Karpas-422 (cell line): Measurements from ENCODE around the gene CDH6. TPM values are rescaled to one million over a fixed set of nuclear protein-coding genes. Genes with fewer than 3 reads are reported as not detected.

Experiments used
- DNase-seq: peaks from one replicate; pipeline ENCODE4 v3.0.0-alpha.2; 2015
- H2AFZ ChIP-seq: fragments of 200-600 bp; sonication (generic); 2 replicates; pipeline ENCODE4 v1.6.1; 2014; ENCODE audit warnings: antibody characterized with exemption, low read length, mixed read lengths
- H3K27ac ChIP-seq: fragments of 200-600 bp; sonication (generic); 2 replicates; pipeline ENCODE4 v1.5.1; 2014; ENCODE audit warnings: mild to moderate bottlenecking, low read length, moderate library complexity
- H3K27me3 ChIP-seq: fragments of 200-600 bp; sonication (generic); 2 replicates; pipeline ENCODE4 v1.6.1; 2014; ENCODE audit warnings: low read length, mixed read lengths
- H3K36me3 ChIP-seq: fragments of 200-600 bp; sonication (generic); 2 replicates; pipeline ENCODE4 v1.6.1; 2014; ENCODE audit warnings: low read length, mixed read lengths; ENCODE audit not compliant: insufficient read depth
- H3K4me1 ChIP-seq: fragments of 200-600 bp; sonication (generic); 2 replicates; pipeline ENCODE4 v1.6.1; 2014; ENCODE audit warnings: mild to moderate bottlenecking, low read length, mixed read lengths
- H3K4me2 ChIP-seq: fragments of 200-600 bp; sonication (generic); 2 replicates; pipeline ENCODE4 v1.6.1; 2014; ENCODE audit warnings: low read length, low read depth, mild to moderate bottlenecking; ENCODE audit not compliant: poor library complexity, severe bottlenecking
- H3K4me3 ChIP-seq: fragments of 200-600 bp; sonication (generic); 2 replicates; pipeline ENCODE4 v1.5.1; 2014; ENCODE audit warnings: mild to moderate bottlenecking, antibody characterized with exemption, low read length, mixed read lengths
- H3K79me2 ChIP-seq: fragments of 200-600 bp; sonication (generic); 2 replicates; pipeline ENCODE4 v1.6.1; 2014; ENCODE audit warnings: mild to moderate bottlenecking, low read length, mixed read lengths
- H3K9ac ChIP-seq: fragments of 200-600 bp; sonication (generic); 2 replicates; pipeline ENCODE4 v1.6.0; 2014; ENCODE audit warnings: low read length
- H3K9me2 ChIP-seq: fragments of 200-600 bp; sonication (generic), shearing (Covaris generic); replicated peaks from 2 replicates; pipeline ENCODE4 v1.6.0; 2014; ENCODE audit warnings: mild to moderate bottlenecking, low read length, moderate library complexity; ENCODE audit not compliant: insufficient read depth
- H3K9me3 ChIP-seq: fragments of 300-700, 200-600 bp; sonication (generic); 2 replicates; pipeline ENCODE4 v1.6.1; 2014; ENCODE audit warnings: low read length, mixed read lengths
- H4K20me1 ChIP-seq: fragments of 200-600 bp; sonication (generic); 2 replicates; pipeline ENCODE4 v1.6.1; 2014; ENCODE audit warnings: mild to moderate bottlenecking, antibody characterized with exemption, low read length, low read depth; ENCODE audit not compliant: insufficient read depth
- total RNA-seq: library from RNA; depleted of rRNA; stranded (reverse); fragments of >200 nt; shearing (Covaris generic); gene quantifications from 2 replicates; pipeline ENCODE4 v1.2.3, GENCODE V29; 2014; ENCODE audit warnings: low replicate concordance

Gene CDH6
- total RNA-seq, 1 experiment from 2014 or later = not detected

DNA sequence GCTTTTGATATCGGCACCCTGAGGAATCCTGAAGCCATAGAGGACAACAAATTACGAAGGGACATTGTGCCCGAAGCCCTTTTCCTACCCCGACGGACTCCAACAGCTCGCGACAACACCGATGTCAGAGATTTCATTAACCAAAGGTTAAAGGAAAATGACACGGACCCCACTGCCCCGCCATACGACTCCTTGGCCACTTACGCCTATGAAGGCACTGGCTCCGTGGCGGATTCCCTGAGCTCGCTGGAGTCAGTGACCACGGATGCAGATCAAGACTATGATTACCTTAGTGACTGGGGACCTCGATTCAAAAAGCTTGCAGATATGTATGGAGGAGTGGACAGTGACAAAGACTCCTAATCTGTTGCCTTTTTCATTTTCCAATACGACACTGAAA, 129.5 kb downstream of the CDH6 start:
- no peaks in the 10 kb centered on the region for H3K4me1 ChIP-seq
- H3K9me2 ChIP-seq = no peaks in the 10 kb centered on the region
- no peaks in the 10 kb centered on the region for H3K9me3 ChIP-seq
- no peak overlapping the region for H2AFZ ChIP-seq
- no peaks in the 10 kb centered on the region for H3K27me3 ChIP-seq
- no peak overlapping the region for H3K9ac ChIP-seq
- no peaks in the 10 kb centered on the region for H3K79me2 ChIP-seq
- H3K36me3 ChIP-seq = no peaks in the 10 kb centered on the region
- no peak for DNase-seq
- H3K27ac ChIP-seq = no peak overlapping the region
- no peaks in the 10 kb centered on the region for H4K20me1 ChIP-seq
- H3K4me2 ChIP-seq = no peak overlapping the region
- H3K4me3 ChIP-seq = no peak overlapping the region

DNA sequence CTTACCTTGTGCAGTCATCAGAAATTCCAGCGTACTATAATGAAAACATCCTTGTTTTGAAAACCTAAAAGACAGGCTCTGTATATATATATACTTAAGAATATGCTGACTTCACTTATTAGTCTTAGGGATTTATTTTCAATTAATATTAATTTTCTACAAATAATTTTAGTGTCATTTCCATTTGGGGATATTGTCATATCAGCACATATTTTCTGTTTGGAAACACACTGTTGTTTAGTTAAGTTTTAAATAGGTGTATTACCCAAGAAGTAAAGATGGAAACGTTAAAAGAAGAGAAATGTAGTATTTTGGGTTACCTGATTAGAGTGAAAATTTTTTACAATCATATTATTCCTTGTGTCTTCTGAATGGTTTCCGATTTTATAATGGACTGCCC, 131.4 kb downstream of the CDH6 start:
- H4K20me1 ChIP-seq = no peaks in the 10 kb centered on the region
- no peaks in the 10 kb centered on the region for H3K9me2 ChIP-seq
- DNase-seq = no peak
- no peak overlapping the region for H3K27ac ChIP-seq
- no peak overlapping the region for H2AFZ ChIP-seq
- H3K36me3 ChIP-seq = no peaks in the 10 kb centered on the region
- H3K4me1 ChIP-seq = no peaks in the 10 kb centered on the region
- no peaks in the 10 kb centered on the region for H3K9me3 ChIP-seq
- H3K9ac ChIP-seq = no peak overlapping the region
- H3K4me2 ChIP-seq = no peak overlapping the region
- no peaks in the 10 kb centered on the region for H3K79me2 ChIP-seq
- no peaks in the 10 kb centered on the region for H3K27me3 ChIP-seq
- H3K4me3 ChIP-seq = no peak overlapping the region

DNA sequence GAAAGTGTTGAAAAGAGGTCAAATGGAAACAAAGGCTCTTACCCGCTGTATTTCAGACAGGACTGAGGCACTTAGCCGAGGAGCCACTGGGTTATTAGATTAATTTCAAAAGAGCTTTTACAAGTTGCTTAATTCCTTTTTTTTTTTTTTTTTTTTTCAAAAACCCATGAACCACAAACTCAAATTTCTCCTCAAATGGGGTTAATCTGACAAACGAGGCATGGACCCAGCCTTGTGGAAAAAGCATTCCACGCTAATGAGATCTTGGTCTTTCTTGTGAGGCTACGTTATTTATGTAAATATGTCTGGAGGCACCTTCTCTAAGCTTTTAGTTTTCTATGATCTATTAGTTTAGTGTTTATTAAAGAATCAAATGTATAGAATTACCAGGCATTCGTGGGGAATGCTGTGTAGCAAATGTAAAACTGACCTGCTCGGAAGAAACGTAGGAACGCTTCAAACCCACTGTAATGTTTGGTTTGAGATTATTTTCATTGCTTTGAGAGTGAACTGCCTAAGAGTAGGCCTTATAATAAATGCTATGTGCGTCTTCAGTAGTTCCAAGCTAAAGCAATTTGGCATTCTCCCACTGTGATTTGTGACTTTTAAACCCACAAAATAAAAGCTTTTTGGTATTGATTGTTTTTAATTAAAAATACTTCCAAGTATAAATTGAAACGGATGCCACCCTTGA, 134.7 kb downstream of the CDH6 start:
- Histone ChIP-seq H3K4me2 (no peak overlapping the region), H3K79me2 (no peaks in the 10 kb centered on the region), H3K9me3 (no peaks in the 10 kb centered on the region), H4K20me1 (no peaks in the 10 kb centered on the region), H3K9ac (no peak overlapping the region), H3K4me3 (no peak overlapping the region), H3K9me2 (no peaks in the 10 kb centered on the region), H3K27me3 (no peaks in the 10 kb centered on the region), H3K4me1 (no peaks in the 10 kb centered on the region), H3K27ac (no peak overlapping the region), H2AFZ (no peak overlapping the region), H3K36me3 (no peaks in the 10 kb centered on the region)
- DNase-seq = no peak

DNA sequence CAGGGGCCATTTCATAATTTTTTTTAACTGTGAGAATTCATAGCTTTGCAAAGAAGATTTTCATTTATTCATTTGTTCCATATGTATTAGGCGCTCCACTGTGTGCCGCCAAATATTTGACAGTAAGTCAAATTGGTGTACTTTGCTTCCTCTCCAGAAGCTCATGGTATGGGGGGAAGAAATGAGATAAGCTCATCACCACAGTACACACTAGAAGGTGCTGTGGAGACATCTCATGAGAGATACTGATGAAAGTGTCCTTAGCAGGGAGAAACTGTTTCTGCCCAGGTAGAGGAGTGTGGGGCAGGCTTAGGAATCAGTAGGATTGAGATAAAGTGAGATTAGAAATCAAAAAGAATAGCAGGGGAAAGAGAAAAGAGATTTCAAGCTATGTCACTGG, 136.2 kb downstream of the CDH6 start:
- H3K4me3 ChIP-seq = no peak overlapping the region
- no peaks in the 10 kb centered on the region for H3K9me3 ChIP-seq

DNA sequence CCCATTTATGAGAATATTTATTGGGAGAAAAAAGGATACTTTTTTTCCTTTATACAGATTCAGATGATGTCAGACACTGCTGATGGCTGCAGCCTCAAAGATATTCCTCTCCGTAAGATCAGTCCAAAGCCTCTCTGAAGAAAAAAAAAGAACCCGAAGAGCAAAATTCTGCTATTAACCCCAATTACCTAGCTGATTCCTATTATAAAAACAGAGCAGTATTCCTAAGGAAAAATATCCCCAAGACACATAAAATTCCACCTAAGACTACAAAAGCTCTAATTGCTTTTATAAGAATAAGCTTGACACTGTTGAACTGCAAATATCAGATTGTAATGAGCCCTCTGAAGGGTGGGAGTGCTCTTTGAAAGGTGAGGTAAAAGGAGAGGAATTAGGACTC, 138.7 kb downstream of the CDH6 start:
- no peak overlapping the region for H3K9ac ChIP-seq
- H3K4me1 ChIP-seq = no peaks in the 10 kb centered on the region
- no peak for DNase-seq
- H3K4me3 ChIP-seq = no peak overlapping the region
- H3K4me2 ChIP-seq = no peak overlapping the region
- H2AFZ ChIP-seq = no peak overlapping the region
- no peaks in the 10 kb centered on the region for H3K9me3 ChIP-seq
- no peaks in the 10 kb centered on the region for H3K36me3 ChIP-seq
- no peaks in the 10 kb centered on the region for H3K27me3 ChIP-seq
- H3K9me2 ChIP-seq = no peaks in the 10 kb centered on the region
- no peaks in the 10 kb centered on the region for H3K79me2 ChIP-seq
- no peaks in the 10 kb centered on the region for H4K20me1 ChIP-seq
- H3K27ac ChIP-seq = no peak overlapping the region

More for the DNA sequence above, 136.2 kb downstream of the CDH6 start:
- Histone ChIP-seq H3K36me3 (no peaks in the 10 kb centered on the region), H3K27ac (no peak overlapping the region), H2AFZ (no peak overlapping the region), H4K20me1 (no peaks in the 10 kb centered on the region), H3K9me2 (no peaks in the 10 kb centered on the region), H3K9ac (no peak overlapping the region), H3K27me3 (no peaks in the 10 kb centered on the region), H3K4me1 (no peaks in the 10 kb centered on the region), H3K4me2 (no peak overlapping the region), H3K79me2 (no peaks in the 10 kb centered on the region)
- DNase-seq = no peak

DNA sequence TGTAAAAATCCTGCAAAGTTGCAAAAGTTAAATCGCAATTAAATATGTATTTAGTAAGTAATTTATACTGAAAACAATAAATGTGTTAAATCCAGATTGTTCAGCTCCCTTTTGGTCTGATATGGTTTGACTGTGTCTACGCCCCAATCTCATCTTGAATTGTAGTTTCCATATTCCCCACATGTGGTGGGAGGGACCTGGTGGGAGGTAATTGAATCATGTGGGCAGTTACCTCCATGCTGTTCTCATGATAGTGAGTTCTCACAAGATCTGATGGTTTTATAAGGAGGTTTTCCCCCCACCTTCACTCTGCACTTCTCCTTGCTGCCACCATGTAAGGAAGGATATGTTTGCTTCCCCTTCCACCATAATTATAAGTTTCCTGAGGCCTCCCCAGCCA, 140.0 kb downstream of the CDH6 start:
- no peak overlapping the region for H3K9ac ChIP-seq
- no peaks in the 10 kb centered on the region for H3K4me1 ChIP-seq
- H3K79me2 ChIP-seq = no peaks in the 10 kb centered on the region
- H3K9me2 ChIP-seq = no peaks in the 10 kb centered on the region
- no peaks in the 10 kb centered on the region for H3K9me3 ChIP-seq
- no peak overlapping the region for H2AFZ ChIP-seq
- H3K4me3 ChIP-seq = no peak overlapping the region
- H3K27me3 ChIP-seq = no peaks in the 10 kb centered on the region
- no peaks in the 10 kb centered on the region for H3K36me3 ChIP-seq
- no peak overlapping the region for H3K27ac ChIP-seq
- no peaks in the 10 kb centered on the region for H4K20me1 ChIP-seq
- H3K4me2 ChIP-seq = no peak overlapping the region
- DNase-seq = no peak

DNA sequence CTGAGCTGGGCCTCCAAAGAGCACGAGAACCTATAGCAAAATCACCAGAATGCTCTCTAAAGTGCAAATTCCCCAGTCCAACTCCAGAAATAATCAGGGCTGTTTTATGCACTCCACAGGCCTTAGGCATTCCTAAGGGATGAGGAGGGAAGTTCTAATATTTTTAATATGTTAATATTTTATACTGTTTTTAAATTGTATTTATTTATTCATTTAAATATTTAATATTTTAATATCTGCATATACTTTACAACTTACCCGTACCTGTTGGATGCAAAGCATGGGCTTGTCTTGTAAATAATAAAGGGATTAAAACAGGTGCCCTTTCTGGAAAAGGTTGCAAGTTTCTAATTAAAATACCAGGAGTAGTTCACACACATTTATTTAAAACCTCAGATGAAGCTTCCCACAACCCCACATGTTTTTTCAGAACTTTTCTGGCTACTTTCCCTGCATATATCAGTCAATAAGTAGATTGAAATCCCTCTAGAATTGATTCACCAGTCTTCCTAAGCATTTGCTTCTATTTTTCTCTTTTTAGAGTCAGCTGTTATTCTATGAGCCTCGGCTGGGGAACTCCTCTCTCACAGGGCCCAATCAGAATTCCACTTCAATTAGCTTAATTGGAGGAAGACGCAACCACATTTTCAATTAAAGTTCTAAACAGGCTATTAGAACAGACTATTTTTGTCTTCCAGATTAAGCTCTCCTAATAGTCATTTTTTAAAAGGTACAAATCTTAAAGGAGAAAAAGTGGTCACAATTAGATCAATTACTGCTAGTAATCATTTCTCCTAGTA, 140.8 kb downstream of the CDH6 start:
- Histone ChIP-seq H3K4me3 (no peak overlapping the region), H3K4me2 (no peak overlapping the region), H3K27ac (no peak overlapping the region), H3K36me3 (no peaks in the 10 kb centered on the region), H3K9ac (no peak overlapping the region), H3K9me3 (no peaks in the 10 kb centered on the region), H3K27me3 (no peaks in the 10 kb centered on the region), H4K20me1 (no peaks in the 10 kb centered on the region), H3K4me1 (no peaks in the 10 kb centered on the region), H3K9me2 (no peaks in the 10 kb centered on the region), H3K79me2 (no peaks in the 10 kb centered on the region), H2AFZ (no peak overlapping the region)
- DNase-seq = no peak

DNA sequence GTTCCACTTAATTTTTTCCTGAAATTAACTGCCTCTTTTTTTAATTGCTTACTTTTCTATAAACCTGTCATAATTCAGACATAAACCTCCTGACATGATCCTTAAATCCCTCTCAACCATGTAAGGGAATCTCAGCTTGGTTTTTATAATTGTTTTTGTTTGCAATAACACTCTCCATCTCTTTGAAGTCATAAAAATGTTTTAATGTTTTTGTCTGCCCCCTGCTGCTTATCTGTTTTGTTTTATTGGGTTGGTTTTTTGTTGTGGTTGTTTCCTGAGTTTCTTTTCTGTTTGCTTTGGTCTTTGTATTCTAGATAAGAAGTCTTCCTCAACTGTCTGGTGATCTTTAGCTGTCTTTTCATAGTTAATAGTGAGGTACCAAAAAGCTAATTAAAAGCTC, 142.0 kb downstream of the CDH6 start:
- no peaks in the 10 kb centered on the region for H3K9me2 ChIP-seq
- H3K4me3 ChIP-seq = no peak overlapping the region
- DNase-seq = no peak
- no peak overlapping the region for H3K9ac ChIP-seq
- no peak overlapping the region for H3K27ac ChIP-seq
- no peaks in the 10 kb centered on the region for H3K36me3 ChIP-seq
- H3K27me3 ChIP-seq = no peaks in the 10 kb centered on the region
- no peaks in the 10 kb centered on the region for H3K79me2 ChIP-seq
- H2AFZ ChIP-seq = no peak overlapping the region
- H3K4me2 ChIP-seq = no peak overlapping the region
- H3K4me1 ChIP-seq = no peaks in the 10 kb centered on the region
- H4K20me1 ChIP-seq = no peaks in the 10 kb centered on the region
- H3K9me3 ChIP-seq = no peaks in the 10 kb centered on the region
